Heart right ventricle (tissue), 16 donors: ENCODE results near the gene CDH12. TPM values are rescaled to one million over a fixed set of nuclear protein-coding genes. Genes with fewer than 3 reads are reported as not detected.

Source experiments
- ATAC-seq, 8 donors: fragments of 200-7000 bp; cut with Tn5 transposase; one replicate each; pipeline ENCODE4 v1.9.1; 2020; ENCODE audit warnings: mild to moderate bottlenecking in 8 of 8, moderate library complexity in 8 of 8, moderate number of reproducible peaks in 1 of 8
- DNase-seq, 2 donors: peaks; one replicate each; pipeline ENCODE4 v3.0.0-alpha.2; 2020
- H3K27ac ChIP-seq, 10 donors: fragments of 200-600 bp; sonication (generic) in 2 of 10; one replicate each; pipeline versions ENCODE4 v1.5.0 to v1.8.0; 2020 to 2022; ENCODE audit warnings: mild to moderate bottlenecking in 3 of 10
- H3K27me3 ChIP-seq, 7 donors: fragments of 200-600 bp; one replicate each; pipeline ENCODE4 v1.8.0; 2021 to 2022; ENCODE audit warnings: mild to moderate bottlenecking in 2 of 7
- H3K36me3 ChIP-seq, 9 donors: fragments of 200-600 bp; sonication (generic) in 1 of 9; one replicate each; pipeline versions ENCODE4 v1.5.0 to v1.8.0; 2020 to 2022; ENCODE audit warnings: mild to moderate bottlenecking in 2 of 9
- H3K4me1 ChIP-seq, 9 donors: fragments of 200-600 bp; sonication (generic) in 1 of 9; one replicate each; pipeline versions ENCODE4 v1.5.0 to v1.8.0; 2020 to 2022; ENCODE audit warnings: mild to moderate bottlenecking in 4 of 9
- H3K4me3 ChIP-seq, 10 donors: fragments of 200-600 bp; sonication (generic) in 2 of 10; one replicate each; pipeline versions ENCODE4 v1.5.0 to v1.8.0; 2020 to 2022; ENCODE audit warnings: mild to moderate bottlenecking in 7 of 10, moderate library complexity in 2 of 10
- H3K9me3 ChIP-seq, 11 donors: fragments of 200-600 bp in 10 of 11; sonication (generic) in 2 of 11; one replicate each; pipeline versions ENCODE4 v1.5.0 to v1.8.0; 2013 to 2022; ENCODE audit warnings: mild to moderate bottlenecking in 2 of 11, control low read depth in 1 of 11, moderate library complexity in 1 of 11
- CTCF ChIP-seq, 9 donors: fragments of 200-600 bp; sonication (generic) in 2 of 9; IDR thresholded peaks; one replicate each; pipeline versions ENCODE4 v1.5.0 to v1.8.0; 2021 to 2022; ENCODE audit warnings: antibody characterized with exemption in 9 of 9, mild to moderate bottlenecking in 5 of 9, moderate library complexity in 1 of 9
- WGBS, 2 donors: extraction: QIAGEN DNeasy Blood & Tissue Kit; methylation state at CpG; one replicate each; pipeline ENCODE4 v1.1.7; 2013; ENCODE audit warnings: inconsistent platforms in 1 of 2; 5-methylcytosine and 5-hydroxymethylcytosine counted together
- intact Hi-C, 10 donors: fragments of 100-400 bp; cut with DNase I; formaldehyde crosslinking; loops; one replicate each; pipeline versions ENCODE4 v1.11.1 to v1.14.2; 2022
- polyA plus RNA-seq, 2 donors: library from polyadenylated mRNA; stranded (reverse); fragments of 200-250 nt; gene quantifications; one replicate each; pipeline ENCODE4 v1.2.3, GENCODE V29; 2013
- total RNA-seq, 10 donors: library from RNA; stranded (reverse); fragmentation: NEBNext Ultra II Directional in 3 of 10; extraction: Animal tissue kit (Norgen Biotek cat#: 25700) in 3 of 10; gene quantifications; one replicate each; pipeline versions ENCODE4 v1.2.1 to v1.2.4, GENCODE V29; 2021 to 2023
- donor health status: Arrhythmogenic right ventricular cardiomyopathy.
- donor health status: ischemic (EF 13 %, LVEDD 7.1; RV severe dilation, severe dysfunction).
- donor health status: healthy with polysubstance abuse.
- donor health status: DM: no; HTN: yes; CAD: no.
- donor health status: DM: no; HTN: no; CAD: no.
- donor health status: ischemic (EF 25% LVEDD 6.9; RV normal size, moderate dysfunction).
- donor health status: ischemic (EF 25% LVEDD 5.7; RV mildly dilated, moderate dysfunction).
- donor health status: healthy.
- donor health status: DM: yes; HTN: yes; CAD: no.
- donor health status: Ischemic cardiomyopathy.
- donor health status: ischemic (EF 35%, LVEDD 5.7; RV mildly dilated, moderate dysfunction).
- donor health status: nonischemic (EF 11% LVEDD 7.7; RV severe dilation, severe dysfunction).
- donor health status: DM: yes; HTN: yes; CAD: no.
- donor health status: PGD.
- donor health status: ischemic (EF 29% LVEDD 5.4; RV normal size, mild dysfunction).
- donor health status: nonischemic (EF 23%, LVEDD 6.1; RV moderate dilation, normal function).

CDH12 gene
- total and polyA plus RNA-seq, 12 donors, result not detected

- TF ChIP-seq CTCF (IDR thresholded peaks at IDR 0.05), result no peak
- Histone ChIP-seq H3K36me3 (no peaks in the 10 kb centered on the region), H3K27me3 (no peaks in the 10 kb centered on the region), H3K4me3 (no peak overlapping the region), H3K27ac (no peak overlapping the region), H3K9me3 (peaks cover 0 to 10% (median 0%) of the 10 kb centered on the region in 11 donors), H3K4me1 (no peaks in the 10 kb centered on the region)
- no peak for DNase-seq
- 70 to 84% methylated on average over 1 of the region's 1 CpG for WGBS, 2 donors
- no peak for ATAC-seq
- intact Hi-C loops, result no loop called here
Observed at GRCh38 chr5:21931116-21931515, 922.0 kb downstream of the CDH12 start.

- H3K36me3 ChIP-seq, result no peaks in the 10 kb centered on the region
- DNase-seq (no peak), ATAC-seq (peak in 1 of 8 donors; percentile 53)
- H3K27me3 ChIP-seq, result peaks cover 0 to 3% (median 0%) of the 10 kb centered on the region in 7 donors
- no peak overlapping the region for H3K4me3 ChIP-seq
- no peaks in the 10 kb centered on the region for H3K4me1 ChIP-seq
- H3K27ac ChIP-seq, result no peak overlapping the region
- no peaks in the 10 kb centered on the region for H3K9me3 ChIP-seq
- intact Hi-C loops, result no loop called here
- 12 to 13% methylated on average over 8 of the region's 8 CpGs for WGBS, 2 donors
- TF ChIP-seq CTCF (IDR thresholded peaks at IDR 0.05), result peak in 8 of 9 donors; percentile 7 to 60 (median 46)
Observed at GRCh38 chr5:21919414-21920022, 933.6 kb downstream of the CDH12 start.

- DNase-seq, result no peak
- Histone ChIP-seq H3K9me3 (no peaks in the 10 kb centered on the region), H3K27me3 (peaks cover 0 to 3% (median 0%) of the 10 kb centered on the region in 7 donors), H3K36me3 (no peaks in the 10 kb centered on the region), H3K27ac (no peak overlapping the region), H3K4me1 (no peaks in the 10 kb centered on the region), H3K4me3 (no peak overlapping the region)
- WGBS, 2 donors, result 59 to 71% methylated on average over 2 of the region's 2 CpGs
- no peak for ATAC-seq
- intact Hi-C loops, result no loop called here
- TF ChIP-seq CTCF (IDR thresholded peaks at IDR 0.05), result no peak
Observed at GRCh38 chr5:21918451-21918850, 934.7 kb downstream of the CDH12 start.

GRCh38 chr5:21910731-21911130 lies 942.4 kb downstream of the CDH12 start:
- Histone ChIP-seq H3K27ac (no peak overlapping the region), H3K27me3 (no peaks in the 10 kb centered on the region)
- no peak for DNase-seq

More at GRCh38 chr5:21910731-21911130, 942.4 kb downstream of the CDH12 start:
- Histone ChIP-seq H3K9me3 (no peaks in the 10 kb centered on the region), H3K4me3 (no peak overlapping the region), H3K36me3 (no peaks in the 10 kb centered on the region), H3K4me1 (no peaks in the 10 kb centered on the region)
- no peak for ATAC-seq
- TF ChIP-seq CTCF (IDR thresholded peaks at IDR 0.05), result no peak
- intact Hi-C loops, result no loop called here
